GM19238 (cell line): ENCODE results near the gene CCDC197.
A peak's percentile ranks its signal among the peaks of the same experiment; 100 is the strongest.

ENCODE experiments used
- DNase-seq: peaks from one replicate; pipeline ENCODE4 v3.0.0; 2011; ENCODE audit warnings: low spot score; ENCODE audit not compliant: insufficient read length

The CCDC197 gene

GRCh38 chr14:93997082-93997481 lies at the start of gene CCDC197:
CCDC197 (plus strand) TSS chr14:93997301; CDS start chr14:93998132, 831 bp downstream.
- no peak for DNase-seq

DNA sequence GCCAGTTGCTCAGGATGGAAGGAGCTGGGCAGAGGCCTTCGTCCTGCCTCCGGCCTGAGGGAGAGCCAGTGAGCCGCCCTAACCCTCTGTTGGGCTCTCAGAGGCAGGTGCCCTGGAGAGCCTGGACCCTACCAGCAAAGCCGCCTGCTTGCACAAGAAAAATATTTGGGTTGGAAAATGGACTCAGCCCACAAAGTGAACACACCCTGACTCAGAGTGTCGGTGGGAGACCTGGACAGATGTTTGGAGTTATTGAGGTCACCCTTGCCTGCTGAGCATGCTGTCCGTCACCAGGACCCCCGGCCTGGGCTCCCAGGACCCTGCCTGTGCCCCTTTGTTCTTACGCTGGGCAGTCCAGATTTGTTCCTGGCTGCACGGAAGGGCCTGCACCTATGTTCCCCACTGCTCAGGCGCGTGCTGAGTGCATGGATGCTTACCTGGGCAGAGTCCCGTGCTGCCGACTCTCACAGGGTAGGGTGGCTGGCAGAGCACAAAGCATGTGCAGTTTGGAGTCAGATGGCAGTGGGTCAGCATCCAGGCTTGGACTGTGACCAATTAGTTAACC lies 47.5 kb upstream of the CCDC197 start:
- no peak for DNase-seq

- no peak for DNase-seq
These were observed 46.0 kb upstream of the CCDC197 start for GRCh38 chr14:93950948-93951634.

GRCh38 chr14:93951635-93952540 lies 45.2 kb upstream of the CCDC197 start:
- no peak for DNase-seq

DNA sequence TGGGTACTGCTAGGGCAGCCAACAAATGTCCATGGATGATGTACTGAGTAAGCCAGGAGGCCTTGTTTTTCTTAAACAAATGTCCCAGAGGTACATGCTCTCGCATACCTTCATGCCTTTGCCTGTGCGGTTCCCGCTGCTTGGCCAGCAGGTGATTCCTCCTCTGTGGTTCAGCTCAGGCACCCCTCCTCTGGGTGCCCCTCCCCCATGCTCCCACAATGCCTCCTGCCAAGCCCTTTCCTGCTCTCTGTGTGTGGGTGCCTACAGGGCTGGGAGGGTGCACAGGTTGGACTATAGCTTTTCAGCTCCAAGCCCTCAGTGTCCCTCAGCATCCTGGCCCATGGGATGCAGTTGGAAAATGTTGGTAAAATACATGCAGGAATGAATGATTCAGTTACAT lies 44.3 kb upstream of the CCDC197 start:
- DNase-seq: no peak

DNA sequence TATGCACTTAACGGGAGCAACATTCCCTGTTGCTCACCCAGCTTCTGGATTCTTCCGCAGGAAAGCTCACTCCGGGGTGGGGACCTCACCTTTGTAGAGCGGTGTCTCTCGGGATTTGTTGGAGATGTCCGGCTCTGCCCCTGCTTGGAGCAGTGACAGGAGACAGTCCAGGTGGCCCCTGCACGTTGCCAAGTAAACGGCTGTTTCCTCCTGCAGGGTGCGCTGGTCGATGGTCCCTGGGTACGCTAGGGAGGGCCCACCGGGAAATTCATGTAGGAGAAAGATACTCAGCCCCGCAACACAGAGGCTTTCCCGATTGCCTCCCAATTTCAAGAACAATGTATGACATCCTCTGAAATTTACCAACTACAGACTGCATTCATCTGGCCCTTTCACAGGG lies 43.8 kb upstream of the CCDC197 start:
- DNase-seq: no peak

- no peak for DNase-seq
These were observed 43.2 kb upstream of the CCDC197 start for GRCh38 chr14:93953739-93954515.

GRCh38 chr14:93954516-93954830 lies 42.6 kb upstream of the CCDC197 start:
- no peak for DNase-seq

DNA sequence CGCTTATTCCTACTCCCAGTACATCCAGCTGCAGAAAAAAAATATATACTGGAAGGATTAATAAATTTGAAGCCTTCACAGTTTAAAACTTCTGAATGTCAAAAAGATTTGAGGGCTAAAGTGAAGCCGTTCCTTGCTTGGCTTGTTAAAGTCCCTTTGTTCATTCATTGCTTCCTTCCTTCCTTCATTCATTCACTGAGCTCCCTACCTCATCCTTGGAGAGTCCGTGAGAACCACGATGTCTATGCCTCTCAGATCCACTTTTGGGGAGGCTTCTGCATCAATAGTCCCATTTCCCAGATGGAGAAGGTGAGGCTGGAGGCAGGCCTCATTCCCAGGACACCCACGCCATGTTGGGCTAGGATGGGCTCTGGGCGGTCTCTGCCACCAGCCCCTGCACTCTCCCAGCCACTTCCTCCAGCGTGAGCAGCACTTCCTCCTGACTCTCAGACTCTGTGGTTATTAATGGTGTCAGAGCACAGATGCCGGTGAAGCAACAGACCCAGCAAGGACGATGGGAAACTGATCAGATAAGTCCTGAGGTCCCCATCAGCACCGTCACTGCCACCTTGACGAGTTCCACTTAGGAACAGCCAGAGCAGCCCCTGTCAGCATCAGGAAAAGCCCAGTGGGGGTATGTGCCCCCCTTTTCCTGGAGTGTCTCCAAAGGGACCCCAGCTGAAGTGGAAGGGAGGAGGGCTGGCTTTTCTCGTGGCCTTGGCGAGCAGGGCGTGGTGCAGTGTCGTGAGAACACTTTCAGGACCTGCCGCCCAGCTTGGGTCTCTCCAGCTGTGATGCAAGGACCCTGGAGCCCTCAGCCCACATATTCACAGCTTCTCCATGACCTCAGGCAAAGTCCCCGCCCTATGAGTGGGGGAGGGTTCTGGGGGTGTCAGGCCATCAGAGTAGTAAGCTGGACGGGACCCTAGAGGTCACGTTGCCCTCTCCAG lies 41.9 kb upstream of the CCDC197 start:
- peak; percentile 73 for DNase-seq

DNA sequence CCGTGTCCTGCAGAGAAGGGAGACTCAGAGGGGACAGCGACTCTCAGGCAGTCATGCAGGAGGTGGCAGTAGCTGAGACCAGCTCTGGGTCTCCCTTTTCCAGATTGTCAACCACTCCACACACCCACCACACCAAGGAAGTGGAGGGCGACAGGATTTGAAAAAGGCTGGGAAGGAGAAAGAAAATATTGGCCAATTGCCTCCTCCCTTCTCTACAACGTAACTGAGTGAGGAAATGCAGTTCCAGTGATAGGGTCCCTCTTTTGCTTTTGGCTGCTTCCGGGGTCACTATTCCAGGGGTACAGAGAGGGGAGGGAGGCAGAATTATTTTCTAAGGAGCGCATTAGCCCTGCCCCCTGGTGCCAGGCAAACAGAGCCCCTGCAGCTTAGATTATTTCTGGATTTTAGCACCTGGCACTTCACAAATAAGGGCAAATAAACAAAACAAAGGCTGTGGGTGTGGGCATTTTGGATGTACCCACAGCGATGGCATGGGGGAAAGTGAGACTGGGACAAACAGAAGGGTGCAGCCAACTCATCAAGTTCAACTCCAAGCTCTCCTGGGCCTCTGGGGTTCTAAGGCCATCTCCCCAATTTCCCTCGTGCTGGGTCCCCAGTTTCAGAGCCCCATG lies 41.1 kb upstream of the CCDC197 start:
- no peak for DNase-seq

DNA sequence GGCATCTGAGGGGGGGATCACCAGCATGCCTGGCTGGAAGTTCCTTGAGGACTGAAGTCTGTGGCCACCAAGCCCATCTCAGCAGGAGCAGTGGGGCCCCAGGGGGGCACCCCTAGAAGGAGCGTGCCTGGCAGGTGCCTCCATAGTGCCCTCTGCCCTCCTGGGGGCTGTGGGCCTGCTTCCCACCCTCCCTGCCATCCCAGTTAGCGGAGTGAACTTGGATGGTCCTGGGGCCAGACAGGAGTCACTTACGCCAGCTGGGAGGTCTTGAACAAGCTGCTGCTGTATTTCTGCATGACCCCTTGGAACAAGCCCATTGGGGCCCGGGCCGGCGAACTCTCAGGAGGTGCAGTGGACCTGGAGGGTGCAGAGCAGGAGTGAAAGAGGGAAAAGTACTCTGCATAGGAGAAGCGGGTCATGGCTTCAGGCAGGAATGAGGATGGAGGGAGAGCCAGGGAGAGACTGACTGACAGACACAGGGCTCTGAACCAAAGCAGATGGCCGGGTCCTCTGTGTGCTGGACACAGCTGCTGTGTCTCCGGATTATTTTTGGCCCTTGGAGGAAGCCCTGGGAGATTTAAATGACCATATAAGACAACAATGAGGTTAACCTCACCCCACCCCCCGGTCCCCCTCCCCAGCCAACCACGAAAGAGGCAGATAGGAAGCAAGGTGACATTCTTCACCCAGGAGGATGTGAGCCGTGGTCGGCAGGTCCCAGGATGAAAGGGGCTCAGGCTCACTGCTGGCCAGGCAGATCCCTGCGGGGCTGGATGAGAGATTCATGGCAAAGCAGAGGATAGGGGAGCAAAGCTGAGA lies 40.4 kb upstream of the CCDC197 start:
- no peak for DNase-seq

DNA sequence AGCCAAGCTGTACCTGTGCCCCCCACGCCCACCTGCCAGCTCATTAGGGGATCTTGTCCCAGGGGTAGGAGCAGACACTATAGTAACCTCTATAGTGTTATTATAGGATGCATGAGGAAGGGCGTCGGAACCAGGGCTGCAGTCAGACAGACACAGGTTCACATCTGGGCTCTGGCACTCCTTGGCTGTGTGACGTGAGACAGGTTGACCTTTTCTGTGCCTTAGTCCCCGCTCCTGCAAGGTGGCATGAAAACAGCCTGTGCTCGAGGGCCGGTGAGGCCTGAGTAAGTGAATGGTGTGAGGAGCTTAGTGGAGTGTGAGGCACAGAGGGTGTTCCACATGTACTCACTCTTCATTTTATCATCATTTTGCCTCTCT lies 39.8 kb upstream of the CCDC197 start:
- DNase-seq: no peak

- DNase-seq: no peak
These were observed 39.1 kb upstream of the CCDC197 start for GRCh38 chr14:93957751-93958566.

GRCh38 chr14:93958567-93959238 lies 38.4 kb upstream of the CCDC197 start:
- no peak for DNase-seq

DNA sequence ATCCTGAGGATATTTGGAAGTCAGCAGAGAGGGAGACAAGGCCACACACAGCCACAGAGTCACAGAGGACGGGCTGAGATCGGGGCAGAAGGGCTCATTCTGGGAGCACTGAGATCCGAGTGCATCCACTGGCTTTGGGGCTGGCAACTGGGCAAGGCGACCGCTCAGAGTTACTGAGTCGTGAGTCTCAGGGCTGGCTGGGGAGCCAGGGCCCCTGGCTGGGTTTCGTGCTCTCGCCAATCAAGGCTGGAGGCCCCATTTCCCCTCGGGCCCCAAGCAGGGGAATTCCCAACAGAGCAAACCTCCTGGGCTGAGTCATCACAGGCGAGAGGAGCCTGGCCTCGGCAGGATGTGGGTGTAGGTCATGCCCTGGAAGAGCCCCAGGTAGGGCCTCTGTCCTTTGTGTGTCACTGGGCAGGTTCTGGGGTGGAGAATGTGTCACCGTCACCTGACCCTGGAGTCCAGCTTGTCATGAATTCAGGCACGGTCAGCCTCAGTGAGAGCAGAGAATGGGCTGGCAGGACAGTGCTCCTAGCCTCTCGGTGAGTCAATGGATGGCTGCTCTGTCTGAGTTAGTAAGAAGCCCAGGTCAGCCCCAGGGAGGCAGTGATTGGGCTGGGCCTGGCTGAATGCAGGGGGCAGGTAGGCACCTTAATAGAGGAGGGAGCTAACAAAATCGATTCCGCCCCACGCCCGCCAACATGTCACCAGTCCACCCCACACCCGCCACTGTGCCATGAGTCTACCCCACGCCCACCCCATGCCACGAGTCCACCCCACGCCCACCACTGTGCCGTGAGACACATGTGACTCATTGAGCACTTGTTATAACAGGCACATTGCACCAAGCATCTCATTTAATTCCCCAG lies 37.6 kb upstream of the CCDC197 start:
- peak; percentile 86 for DNase-seq

DNA sequence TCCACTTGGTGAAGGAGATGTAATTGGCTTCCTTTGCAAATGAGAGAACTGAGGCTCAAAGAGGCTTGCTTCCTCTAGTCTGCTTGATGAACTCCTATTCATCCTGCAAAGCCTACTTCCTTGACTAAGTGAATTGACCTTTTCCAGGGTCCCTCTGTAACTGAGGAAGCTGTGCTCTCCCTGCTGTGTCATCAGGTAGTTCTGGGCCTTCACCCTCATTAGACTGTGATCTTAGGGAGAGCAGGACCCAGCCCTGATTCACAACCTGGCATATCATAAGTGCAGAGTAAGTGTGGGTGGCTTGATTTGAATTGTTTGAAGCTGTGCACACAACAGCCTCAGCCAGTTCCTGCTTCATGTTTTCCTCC lies 37.0 kb upstream of the CCDC197 start:
- no peak for DNase-seq
